Hepatocyte (in vitro differentiated cells): ENCODE results near the gene PIGL. TPM values are rescaled to one million over a fixed set of nuclear protein-coding genes. Genes with fewer than 3 reads are reported as not detected.

ENCODE experiments used
- DNase-seq: peaks from one replicate; pipeline ENCODE4 v3.0.0-alpha.2; 2016; ENCODE audit warnings: low spot score
- H2AFZ ChIP-seq: fragments of 200-600 bp; sonication (generic); 2 replicates; pipeline ENCODE4 v1.6.0; 2016; ENCODE audit warnings: antibody characterized with exemption, mild to moderate bottlenecking
- H3K27ac ChIP-seq: fragments of 200-600 bp; sonication (generic); 2 replicates; pipeline ENCODE4 v1.5.1; 2016; ENCODE audit warnings: mild to moderate bottlenecking
- H3K27me3 ChIP-seq: fragments of 200-600 bp; sonication (generic); 2 replicates; pipeline ENCODE4 v1.6.1; 2016
- H3K36me3 ChIP-seq: fragments of 200-600 bp; sonication (generic); replicated peaks from 2 replicates; pipeline ENCODE4 v1.5.1; 2016; ENCODE audit warnings: low read depth; ENCODE audit not compliant: insufficient read depth
- H3K4me1 ChIP-seq: fragments of 200-600 bp; sonication (generic); 2 replicates; pipeline ENCODE4 v1.5.1; 2016; ENCODE audit warnings: mild to moderate bottlenecking, moderate library complexity; ENCODE audit not compliant: insufficient read depth
- H3K4me2 ChIP-seq: fragments of 200-600 bp; sonication (generic); 2 replicates; pipeline ENCODE4 v1.6.0; 2016
- H3K4me3 ChIP-seq: fragments of 200-600 bp; sonication (generic); 2 replicates; pipeline ENCODE4 v1.5.1; 2016; ENCODE audit warnings: mild to moderate bottlenecking
- H3K79me2 ChIP-seq: fragments of 200-600 bp; sonication (generic); 2 replicates; pipeline ENCODE4 v1.6.0; 2017; ENCODE audit warnings: mild to moderate bottlenecking
- H3K9me2 ChIP-seq: fragments of 200-600 bp; sonication (generic); replicated peaks from 2 replicates; pipeline ENCODE4 v1.6.0; 2017; ENCODE audit warnings: mild to moderate bottlenecking; ENCODE audit not compliant: insufficient read depth
- H3K9me3 ChIP-seq: fragments of 200-600 bp; sonication (generic); 2 replicates; pipeline ENCODE4 v1.5.1; 2016; ENCODE audit warnings: low read depth, mild to moderate bottlenecking
- H4K20me1 ChIP-seq: fragments of 200-600 bp; sonication (generic); 2 replicates; pipeline ENCODE4 v1.6.0; 2016; ENCODE audit warnings: mild to moderate bottlenecking; ENCODE audit not compliant: insufficient read depth, poor library complexity, severe bottlenecking
- CTCF ChIP-seq: fragments of 200-600 bp; sonication (generic); IDR thresholded peaks from 2 replicates; pipeline ENCODE4 v1.5.1; 2016; ENCODE audit warnings: antibody characterized with exemption, mild to moderate bottlenecking; ENCODE audit not compliant: poor library complexity
- EZH2 ChIP-seq: fragments of 200-600 bp; sonication (generic); IDR thresholded peaks from 2 replicates; pipeline ENCODE4 v1.6.1; 2016; ENCODE audit warnings: antibody characterized with exemption, mild to moderate bottlenecking, borderline replicate concordance
- EZH2phosphoT487 ChIP-seq: fragments of 200-600 bp; sonication (generic); IDR thresholded peaks from one replicate; pipeline ENCODE4 v1.6.1; 2018; ENCODE audit warnings: antibody characterized with exemption, mild to moderate bottlenecking, low read depth, moderate library complexity; ENCODE audit not compliant: unreplicated experiment, severe bottlenecking
- WGBS: methylation state at CpG from one replicate; pipeline ENCODE4 v1.1.6; 2016; ENCODE audit warnings: low lambda C conversion rate; ENCODE audit errors: missing lambda C conversion rate; 5-methylcytosine and 5-hydroxymethylcytosine counted together
- polyA plus RNA-seq: library from polyadenylated mRNA; unstranded; fragments of >200 nt; fragmentation: Nextera tagmentation; extraction: Ambion mirVana; gene quantifications from 2 replicates; pipeline ENCODE4 v1.2.1, GENCODE V29; 2016
- total RNA-seq: library from RNA; depleted of rRNA; stranded (reverse); fragments of >200 nt; gene quantifications from 2 replicates; pipeline ENCODE4 v1.2.3, GENCODE V29; 2014

Gene PIGL
- total and polyA plus RNA-seq, 2 experiments from 2014 or later = 21.2 to 35.9 TPM

DNA sequence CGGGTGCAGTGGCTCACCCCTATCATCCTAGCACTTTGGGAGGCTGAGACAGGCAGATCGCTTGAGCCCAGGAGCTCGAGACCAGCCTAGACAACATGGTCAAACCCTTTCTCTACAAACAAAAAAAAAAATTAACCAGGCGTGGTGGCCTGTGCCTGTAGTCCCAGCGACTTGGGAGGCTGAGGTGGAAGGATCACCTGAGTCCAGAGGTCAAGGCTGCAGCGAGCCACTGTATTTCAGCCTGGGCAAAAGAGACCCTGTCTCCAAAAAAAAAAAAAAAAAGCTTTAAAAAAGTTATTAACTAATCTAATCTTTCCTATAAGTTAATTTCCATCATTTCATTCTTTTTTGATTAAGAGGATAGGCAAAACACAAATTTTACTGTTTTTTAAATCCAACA lies 4.2 kb upstream of the PIGL start:
- no peak overlapping the region for H3K4me3 ChIP-seq
- peaks cover 58% of the 10 kb centered on the region for H4K20me1 ChIP-seq

DNA sequence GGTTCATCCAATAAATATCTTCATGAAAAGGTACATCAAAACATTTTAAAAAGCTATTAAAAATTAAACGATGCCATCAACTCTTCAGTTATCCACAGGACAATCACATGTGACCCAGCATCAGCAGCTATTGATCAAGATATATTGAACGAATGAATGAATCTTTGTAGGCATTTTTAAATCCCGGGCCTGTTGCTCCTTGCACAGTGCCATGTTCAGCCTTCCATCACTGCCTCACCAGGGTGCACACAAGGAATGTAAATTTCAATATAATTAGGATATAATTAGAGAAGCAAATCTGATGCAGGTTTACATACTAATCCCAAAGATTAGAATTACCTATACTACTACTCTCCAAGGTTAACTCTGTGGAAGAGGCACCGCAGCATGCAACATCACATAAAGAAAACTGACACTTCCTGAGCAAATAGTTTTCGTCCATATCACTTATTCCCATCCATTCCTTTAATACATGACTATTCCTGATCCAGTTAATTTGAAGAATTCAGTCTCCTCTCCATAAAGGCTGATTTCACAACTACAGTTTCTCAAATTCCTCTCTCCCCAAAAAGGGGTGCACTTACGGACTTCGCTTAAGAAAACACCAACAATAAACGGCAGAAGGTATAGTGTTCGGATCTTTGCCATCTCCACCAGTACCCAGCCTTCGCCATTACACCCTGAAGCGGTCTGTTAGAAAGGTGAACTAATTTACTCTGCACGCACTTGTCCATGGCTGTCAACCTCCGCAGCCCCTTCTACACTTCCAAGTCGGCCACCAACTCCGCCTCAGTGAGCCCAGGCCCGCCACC lies 2.6 kb upstream of the PIGL start:
- Histone ChIP-seq H4K20me1 (peaks cover 49% of the 10 kb centered on the region), H3K36me3 (no peaks in the 10 kb centered on the region), H3K79me2 (peaks cover 92% of the 10 kb centered on the region), H3K4me3 (peak overlapping the region; percentile 63), H3K4me2 (peak overlapping the region; percentile 87), H3K27me3 (no peaks in the 10 kb centered on the region), H3K9me3 (no peaks in the 10 kb centered on the region), H3K27ac (peak overlapping the region; percentile 98), H3K4me1 (peaks cover 33% of the 10 kb centered on the region), H3K9me2 (no peaks in the 10 kb centered on the region), H2AFZ (peak overlapping the region; percentile 69)
- no peak for DNase-seq
- TF ChIP-seq EZH2phosphoT487 (no peak), EZH2 (no peak), CTCF (no peak)
- WGBS = 11% methylated on average over 14 of the region's 16 CpGs

More for the DNA sequence above, 4.2 kb upstream of the PIGL start:
- H3K9me3 ChIP-seq = no peaks in the 10 kb centered on the region
- no peak overlapping the region for H2AFZ ChIP-seq
- H3K79me2 ChIP-seq = peaks cover 92% of the 10 kb centered on the region
- no peaks in the 10 kb centered on the region for H3K36me3 ChIP-seq
- H3K9me2 ChIP-seq = no peaks in the 10 kb centered on the region
- H3K27me3 ChIP-seq = no peaks in the 10 kb centered on the region
- H3K27ac ChIP-seq = peak overlapping the region; percentile 43
- no peak for TF ChIP-seq CTCF
- no peak for TF ChIP-seq EZH2phosphoT487
- no peak for TF ChIP-seq EZH2
- 77% methylated on average over 6 of the region's 6 CpGs for WGBS
- no peak for DNase-seq
- H3K4me2 ChIP-seq = peak overlapping the region; percentile 87
- H3K4me1 ChIP-seq = peaks cover 27% of the 10 kb centered on the region

- TF ChIP-seq CTCF (no peak), EZH2phosphoT487 (no peak), EZH2 (no peak)
- Histone ChIP-seq H3K4me2 (peak overlapping the region; percentile 87), H3K4me3 (peak overlapping the region; percentile 63), H3K27ac (peak overlapping the region; percentile 98), H3K79me2 (peaks cover 92% of the 10 kb centered on the region), H3K27me3 (no peaks in the 10 kb centered on the region), H3K4me1 (peaks cover 33% of the 10 kb centered on the region), H2AFZ (peak overlapping the region; percentile 69), H3K9me3 (no peaks in the 10 kb centered on the region), H4K20me1 (peaks cover 43% of the 10 kb centered on the region), H3K9me2 (no peaks in the 10 kb centered on the region), H3K36me3 (no peaks in the 10 kb centered on the region)
- DNase-seq = peak; percentile 61
- 3% methylated on average over 23 of the region's 27 CpGs for WGBS
Observed at GRCh38 chr17:16215002-16215272, 2.1 kb upstream of the PIGL start.
